Chondrocyte (in vitro differentiated cells): Measurements from ENCODE around the gene SLC8B1. TPM values are rescaled to one million over a fixed set of nuclear protein-coding genes. Genes with fewer than 3 reads are reported as not detected.
A peak's percentile ranks its signal among the peaks of the same experiment; 100 is the strongest.

Experiments used
- DNase-seq: peaks from one replicate; pipeline ENCODE4 v3.0.0; 2021; ENCODE audit warnings: mixed read lengths, low spot score
- H3K27ac Mint-ChIP-seq: one replicate; pipeline ENCODE4 v1.8.0; 2021; ENCODE audit warnings: mild to moderate bottlenecking, moderate library complexity, mixed read lengths; ENCODE audit not compliant: unreplicated experiment
- H3K27me3 Mint-ChIP-seq: 2 replicates; pipeline ENCODE4 v1.8.0; 2021; ENCODE audit warnings: low read depth, mixed read lengths
- H3K36me3 Mint-ChIP-seq: 2 replicates; pipeline ENCODE4 v1.8.0; 2021; ENCODE audit warnings: low read depth, mixed read lengths
- H3K4me1 Mint-ChIP-seq: 2 replicates; pipeline ENCODE4 v1.8.0; 2021; ENCODE audit warnings: low read depth, mild to moderate bottlenecking, mixed read lengths
- H3K4me3 Mint-ChIP-seq: one replicate; pipeline ENCODE4 v1.8.0; 2021; ENCODE audit warnings: mild to moderate bottlenecking, moderate library complexity, mixed read lengths; ENCODE audit not compliant: unreplicated experiment
- H3K9me3 Mint-ChIP-seq: 2 replicates; pipeline ENCODE4 v1.8.0; 2021; ENCODE audit warnings: low read depth, mixed read lengths
- total RNA-seq: library from RNA; stranded (reverse); gene quantifications from 3 replicates; pipeline ENCODE4 v1.2.1, GENCODE V29; 2021
- TF ChIP-seq, protein P1 (sequence below): fragments of 200-600 bp; sonication (generic); IDR thresholded peaks from 2 replicates; pipeline ENCODE4 v1.5.0; 2021; ENCODE audit warnings: antibody characterized with exemption, mild to moderate bottlenecking, moderate library complexity

SLC8B1 gene
- total RNA-seq, 1 donor from 2014 or later: 20.9 TPM

DNA sequence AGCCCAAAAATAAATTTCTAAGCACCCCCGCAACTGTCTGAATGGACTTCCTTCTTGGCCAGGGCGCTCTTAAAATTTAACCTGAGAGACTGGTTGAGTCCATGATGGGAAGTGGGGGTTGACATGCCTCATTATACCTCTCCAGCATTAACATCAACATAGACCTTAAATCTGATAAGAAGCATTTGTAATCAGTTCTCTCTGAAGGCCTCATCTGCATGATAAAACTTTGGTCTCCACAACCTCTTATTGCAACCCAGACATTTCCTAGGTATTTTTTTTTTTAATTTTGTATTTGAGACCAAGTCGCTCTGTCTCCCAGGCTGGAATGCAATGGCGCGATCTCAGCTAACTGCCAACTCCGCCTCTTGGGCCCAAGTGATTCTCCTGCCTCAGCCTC lies 10.4 kb upstream of the SLC8B1 start:
- Mint-ChIP-seq H3K27me3 (peaks cover 3% of the 10 kb centered on the region), H3K27ac (no peak overlapping the region), H3K9me3 (no peaks in the 10 kb centered on the region), H3K4me1 (no peaks in the 10 kb centered on the region), H3K4me3 (no peak overlapping the region), H3K36me3 (no peaks in the 10 kb centered on the region)
- no peak for DNase-seq
- TF ChIP-seq, protein P1, sequence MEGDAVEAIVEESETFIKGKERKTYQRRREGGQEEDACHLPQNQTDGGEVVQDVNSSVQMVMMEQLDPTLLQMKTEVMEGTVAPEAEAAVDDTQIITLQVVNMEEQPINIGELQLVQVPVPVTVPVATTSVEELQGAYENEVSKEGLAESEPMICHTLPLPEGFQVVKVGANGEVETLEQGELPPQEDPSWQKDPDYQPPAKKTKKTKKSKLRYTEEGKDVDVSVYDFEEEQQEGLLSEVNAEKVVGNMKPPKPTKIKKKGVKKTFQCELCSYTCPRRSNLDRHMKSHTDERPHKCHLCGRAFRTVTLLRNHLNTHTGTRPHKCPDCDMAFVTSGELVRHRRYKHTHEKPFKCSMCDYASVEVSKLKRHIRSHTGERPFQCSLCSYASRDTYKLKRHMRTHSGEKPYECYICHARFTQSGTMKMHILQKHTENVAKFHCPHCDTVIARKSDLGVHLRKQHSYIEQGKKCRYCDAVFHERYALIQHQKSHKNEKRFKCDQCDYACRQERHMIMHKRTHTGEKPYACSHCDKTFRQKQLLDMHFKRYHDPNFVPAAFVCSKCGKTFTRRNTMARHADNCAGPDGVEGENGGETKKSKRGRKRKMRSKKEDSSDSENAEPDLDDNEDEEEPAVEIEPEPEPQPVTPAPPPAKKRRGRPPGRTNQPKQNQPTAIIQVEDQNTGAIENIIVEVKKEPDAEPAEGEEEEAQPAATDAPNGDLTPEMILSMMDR: no peak

DNA sequence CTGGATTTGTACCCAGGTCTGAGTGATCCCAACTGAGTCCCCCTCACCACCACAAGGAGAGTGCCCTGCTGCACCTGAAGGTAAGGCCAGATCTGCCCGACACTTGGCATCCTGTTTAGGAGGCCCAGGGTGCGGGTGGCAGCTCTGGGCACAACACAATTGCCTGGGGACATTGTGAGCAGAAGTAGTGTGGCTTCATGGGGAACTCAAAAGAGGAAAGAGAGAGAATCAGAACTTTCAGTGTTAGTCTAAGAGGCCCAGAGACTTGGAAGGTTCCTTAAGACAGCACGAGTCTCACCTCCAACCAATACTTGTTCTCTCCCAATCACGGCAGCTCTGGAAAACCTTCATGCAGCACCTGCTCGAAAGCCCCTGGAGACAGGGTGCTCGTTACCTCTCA lies 6.6 kb upstream of the SLC8B1 start:
- no peak overlapping the region for H3K27ac Mint-ChIP-seq
- peaks cover 5% of the 10 kb centered on the region for H3K27me3 Mint-ChIP-seq
- TF ChIP-seq, protein P1: no peak
- no peaks in the 10 kb centered on the region for H3K9me3 Mint-ChIP-seq
- no peaks in the 10 kb centered on the region for H3K36me3 Mint-ChIP-seq
- DNase-seq: no peak
- no peak overlapping the region for H3K4me3 Mint-ChIP-seq
- no peaks in the 10 kb centered on the region for H3K4me1 Mint-ChIP-seq

DNA sequence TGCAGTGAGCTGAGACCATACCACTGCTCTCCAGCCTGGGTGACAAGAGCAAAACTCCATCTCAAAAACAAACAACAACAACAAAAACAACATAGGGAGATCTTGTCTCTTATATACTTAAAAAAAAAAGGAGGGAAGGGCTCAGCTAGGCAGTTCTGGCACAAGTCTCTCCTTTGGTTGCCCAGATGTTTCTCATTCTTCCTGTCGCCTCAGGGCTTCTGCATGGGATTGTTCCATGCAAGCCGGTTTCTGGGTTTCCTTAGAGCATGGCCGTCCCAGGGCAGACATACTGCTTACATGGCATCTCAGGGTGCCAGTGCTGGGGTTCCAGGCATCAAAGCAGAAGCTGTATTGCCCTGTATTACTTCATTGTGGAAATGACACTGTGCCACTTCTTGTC lies 5.2 kb upstream of the SLC8B1 start:
- Mint-ChIP-seq H3K36me3 (no peaks in the 10 kb centered on the region), H3K4me3 (no peak overlapping the region), H3K27me3 (peaks cover 5% of the 10 kb centered on the region), H3K9me3 (no peaks in the 10 kb centered on the region), H3K27ac (no peak overlapping the region), H3K4me1 (no peaks in the 10 kb centered on the region)
- DNase-seq: no peak
- TF ChIP-seq, protein P1: no peak

DNA sequence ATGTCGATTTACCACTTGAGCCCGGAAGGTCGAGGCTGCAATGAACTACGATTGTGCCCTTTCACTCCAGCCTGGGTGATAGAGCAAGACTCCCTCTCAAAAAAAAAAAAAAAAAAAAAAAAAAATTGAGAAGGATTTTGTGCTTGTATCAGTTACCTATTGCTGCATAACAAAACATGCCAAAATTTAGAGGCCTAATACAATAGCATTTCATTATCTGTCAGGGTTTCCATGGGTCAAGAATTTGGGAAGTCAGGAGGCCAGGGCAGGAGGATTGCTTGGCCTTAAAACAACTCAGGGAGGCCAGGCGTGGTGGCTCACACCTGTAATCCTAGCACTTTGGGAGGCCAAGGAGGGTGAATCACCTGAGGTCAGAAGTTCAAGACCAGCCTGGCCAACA lies 4.6 kb upstream of the SLC8B1 start:
- Mint-ChIP-seq H3K4me1 (peaks cover 2% of the 10 kb centered on the region), H3K36me3 (no peaks in the 10 kb centered on the region), H3K9me3 (no peaks in the 10 kb centered on the region), H3K27me3 (peaks cover 5% of the 10 kb centered on the region), H3K27ac (no peak overlapping the region), H3K4me3 (no peak overlapping the region)
- TF ChIP-seq, protein P1: no peak
- DNase-seq: no peak

DNA sequence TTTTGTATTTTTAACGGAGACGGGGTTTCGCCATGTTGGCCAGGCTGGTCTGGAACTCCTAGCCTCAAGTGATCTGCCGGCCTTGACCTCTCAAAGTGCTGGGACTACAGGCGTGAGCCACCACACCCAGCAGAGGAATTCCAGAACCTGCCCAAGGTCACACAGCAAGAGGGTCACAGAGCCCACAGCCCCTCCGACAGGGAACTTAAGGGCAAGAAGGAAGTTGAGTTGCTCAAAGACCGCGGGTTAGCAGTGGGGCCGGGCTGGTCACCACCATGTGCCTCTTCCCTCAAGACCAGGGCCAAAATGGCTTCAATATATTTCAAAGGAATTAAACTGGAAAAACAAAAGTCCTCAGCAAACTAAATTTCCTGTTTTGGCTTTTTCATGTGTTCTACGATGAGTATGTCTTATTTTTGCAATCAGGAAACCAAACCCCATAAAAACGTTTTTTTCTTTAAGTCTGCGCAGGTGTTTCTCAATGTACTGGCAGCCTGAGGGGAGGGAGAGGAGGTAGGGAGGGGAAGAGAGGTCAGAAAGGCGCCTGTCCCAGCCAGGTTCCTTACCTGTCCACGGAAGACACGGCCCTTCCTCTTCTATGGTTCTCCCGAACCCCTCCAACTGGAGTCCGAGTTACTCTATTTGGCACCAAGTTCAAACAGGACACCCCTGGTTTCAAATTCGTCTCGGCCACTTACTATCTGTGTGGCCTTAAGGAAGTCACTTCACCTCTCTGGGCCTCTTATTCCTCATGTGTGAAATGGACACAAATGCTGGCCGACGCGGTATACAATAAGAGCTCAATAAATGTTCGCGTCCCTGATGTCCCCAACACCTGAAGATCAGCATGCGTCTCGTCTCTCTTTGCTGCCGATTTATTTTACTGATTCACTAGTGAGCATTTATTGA lies 778 bp downstream of the SLC8B1 start:
- H3K27me3 Mint-ChIP-seq: no peaks in the 10 kb centered on the region
- peak overlapping the region; percentile 45 for H3K27ac Mint-ChIP-seq
- TF ChIP-seq, protein P1: no peak
- no peaks in the 10 kb centered on the region for H3K9me3 Mint-ChIP-seq
- peak overlapping the region; percentile 94 for H3K4me3 Mint-ChIP-seq
- H3K4me1 Mint-ChIP-seq: peaks cover 15% of the 10 kb centered on the region
- H3K36me3 Mint-ChIP-seq: peaks cover 14% of the 10 kb centered on the region
- DNase-seq: no peak
